Immature natural killer cell (primary cell): ENCODE results near the gene BUB1. TPM values are rescaled to one million over a fixed set of nuclear protein-coding genes. Genes with fewer than 3 reads are reported as not detected.
"Not testable (repeated sequence)": the region's sequence is repeated elsewhere in the genome, so short reads cannot be mapped to it uniquely, and the experiment has no call there.

Source experiments
- DNase-seq, 3 donors: peaks; one replicate each; pipeline ENCODE4 v3.0.0; 2022; ENCODE audit warnings: mixed read lengths in 1 of 3
- H3K27ac Mint-ChIP-seq, 6 donors: one replicate each; pipeline ENCODE4 v1.8.0; 2020; ENCODE audit warnings: mixed read lengths in 6 of 6, mild to moderate bottlenecking in 5 of 6, inconsistent platforms in 4 of 6, moderate library complexity in 3 of 6
- H3K27me3 Mint-ChIP-seq, 3 donors: one replicate each; pipeline ENCODE4 v1.8.0; 2020 to 2021; ENCODE audit warnings: low read depth in 3 of 3, mild to moderate bottlenecking in 3 of 3, mixed read lengths in 3 of 3, moderate library complexity in 3 of 3, inconsistent platforms in 1 of 3
- H3K36me3 Mint-ChIP-seq, 3 donors: one replicate each; pipeline ENCODE4 v1.8.0; 2020; ENCODE audit warnings: mixed read lengths in 3 of 3, inconsistent platforms in 2 of 3, mild to moderate bottlenecking in 2 of 3
- H3K4me1 Mint-ChIP-seq, 2 donors: one replicate each; pipeline ENCODE4 v1.8.0; 2020; ENCODE audit warnings: inconsistent platforms in 2 of 2, mild to moderate bottlenecking in 2 of 2, mixed read lengths in 2 of 2, moderate library complexity in 1 of 2
- H3K4me3 Mint-ChIP-seq, 5 donors: one replicate each; pipeline ENCODE4 v1.8.0; 2020; ENCODE audit warnings: mild to moderate bottlenecking in 5 of 5, mixed read lengths in 5 of 5, inconsistent platforms in 3 of 5, moderate library complexity in 3 of 5
- H3K9me3 Mint-ChIP-seq, 6 donors: one replicate each; pipeline ENCODE4 v1.8.0; 2020; ENCODE audit warnings: mild to moderate bottlenecking in 6 of 6, mixed read lengths in 6 of 6, inconsistent platforms in 4 of 6, moderate library complexity in 3 of 6
- polyA plus RNA-seq, 3 donors: library from polyadenylated mRNA; unstranded; fragments of 300-500 nt; fragmentation: Illumina TruSeq; gene quantifications; one replicate each; pipeline ENCODE4 v1.2.3, GENCODE V29; 2021

BUB1 gene
- polyA plus RNA-seq, 3 donors from 2014 or later: 0.30 to 1.2 (median 0.35) TPM

DNA sequence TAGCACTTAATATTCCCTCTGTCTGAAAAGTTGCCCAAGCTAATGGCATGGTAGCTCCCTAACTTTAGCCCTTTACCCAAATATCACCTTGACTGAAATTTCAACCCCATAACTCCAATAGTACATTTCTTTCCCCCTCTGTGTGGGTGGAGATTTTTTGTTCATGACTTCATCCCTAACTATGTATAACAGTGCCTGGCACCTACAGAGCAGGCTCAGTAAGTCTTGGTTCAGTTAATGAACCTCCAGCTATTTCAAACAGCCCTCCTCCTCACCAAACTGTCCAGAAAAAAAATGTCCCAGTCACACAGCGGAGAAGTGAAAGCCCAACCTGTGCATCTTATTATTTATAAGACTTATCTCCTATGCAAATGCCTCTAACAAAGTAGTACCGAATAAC is 18.6 kb downstream of the BUB1 start:
- no peak overlapping the region for H3K4me3 Mint-ChIP-seq

DNA sequence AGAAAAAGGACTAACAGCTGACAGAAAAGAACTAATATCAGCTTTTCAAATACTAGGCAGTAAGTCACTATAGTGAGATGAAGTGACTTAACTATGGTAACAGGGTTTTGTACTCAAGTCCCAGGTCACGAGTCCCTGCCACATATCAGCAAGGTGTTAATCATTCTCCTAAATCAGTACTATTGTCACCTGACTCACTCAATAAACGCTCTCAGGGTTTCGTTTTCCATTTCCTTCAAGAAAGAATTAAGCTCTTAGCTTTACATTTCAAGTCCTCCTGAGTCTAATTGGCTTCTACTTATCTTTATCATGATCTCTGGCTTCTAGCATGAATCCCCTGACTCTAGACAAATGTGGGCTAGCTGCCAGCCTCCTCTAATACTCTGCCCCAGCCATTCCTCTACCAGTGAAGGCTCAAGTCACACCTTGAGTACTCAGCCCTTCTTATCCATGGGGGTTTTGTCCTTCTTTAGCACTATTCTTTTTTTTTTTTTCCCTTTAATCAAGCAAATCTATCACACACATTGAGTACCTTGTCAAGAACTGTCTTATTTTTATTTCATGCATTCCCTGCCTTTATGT is 20.0 kb downstream of the BUB1 start:
- H3K9me3 Mint-ChIP-seq: no peaks in the 10 kb centered on the region
- H3K4me1 Mint-ChIP-seq: peaks cover 11 to 12% of the 10 kb centered on the region in 2 donors
- H3K36me3 Mint-ChIP-seq: peaks cover 0 to 9% (median 3%) of the 10 kb centered on the region in 3 donors
- peak overlapping the region in 1 of 5 donors; percentile 7 for H3K4me3 Mint-ChIP-seq
- peaks cover 0 to 5% (median 5%) of the 10 kb centered on the region in 3 donors for H3K27me3 Mint-ChIP-seq
- DNase-seq: peak; percentile 6 to 14 (median 10)
- H3K27ac Mint-ChIP-seq: peak overlapping the region in 3 of 6 donors; percentile 26 to 76 (median 58)

More for the DNA sequence above, 18.6 kb downstream of the BUB1 start:
- H3K4me1 Mint-ChIP-seq: peaks cover 11 to 12% of the 10 kb centered on the region in 2 donors
- no peak overlapping the region for H3K27ac Mint-ChIP-seq
- H3K27me3 Mint-ChIP-seq: peaks cover 0 to 5% (median 4%) of the 10 kb centered on the region in 3 donors
- H3K36me3 Mint-ChIP-seq: peaks cover 0 to 6% (median 6%) of the 10 kb centered on the region in 3 donors
- H3K9me3 Mint-ChIP-seq: no peaks in the 10 kb centered on the region
- no peak for DNase-seq

DNA sequence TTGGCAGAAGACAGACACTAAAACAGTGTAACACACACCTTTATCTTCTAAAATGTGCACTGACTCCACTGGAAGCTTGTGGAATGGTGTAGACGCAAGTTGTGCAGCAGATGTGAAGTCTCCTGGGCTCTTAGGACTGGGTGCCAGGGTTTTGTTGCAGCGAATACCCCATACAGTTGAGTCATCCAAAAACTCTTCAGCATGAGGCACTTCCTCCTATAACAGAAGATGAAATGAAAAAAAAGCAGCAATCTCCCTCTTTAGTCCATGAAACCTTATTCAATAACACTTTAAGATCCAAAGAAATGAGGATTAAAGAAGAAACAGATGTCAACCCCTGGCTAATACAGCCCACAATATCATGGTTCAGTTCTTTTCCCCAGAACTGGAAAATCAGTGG is 22.2 kb downstream of the BUB1 start:
- peaks cover 0 to 11% (median 3%) of the 10 kb centered on the region in 3 donors for H3K36me3 Mint-ChIP-seq
- H3K4me1 Mint-ChIP-seq: peaks cover 11 to 12% of the 10 kb centered on the region in 2 donors
- no peaks in the 10 kb centered on the region for H3K9me3 Mint-ChIP-seq
- H3K27ac Mint-ChIP-seq: no peak overlapping the region
- H3K27me3 Mint-ChIP-seq: peaks cover 0 to 6% (median 5%) of the 10 kb centered on the region in 3 donors
- DNase-seq: no peak
- H3K4me3 Mint-ChIP-seq: no peak overlapping the region

DNA sequence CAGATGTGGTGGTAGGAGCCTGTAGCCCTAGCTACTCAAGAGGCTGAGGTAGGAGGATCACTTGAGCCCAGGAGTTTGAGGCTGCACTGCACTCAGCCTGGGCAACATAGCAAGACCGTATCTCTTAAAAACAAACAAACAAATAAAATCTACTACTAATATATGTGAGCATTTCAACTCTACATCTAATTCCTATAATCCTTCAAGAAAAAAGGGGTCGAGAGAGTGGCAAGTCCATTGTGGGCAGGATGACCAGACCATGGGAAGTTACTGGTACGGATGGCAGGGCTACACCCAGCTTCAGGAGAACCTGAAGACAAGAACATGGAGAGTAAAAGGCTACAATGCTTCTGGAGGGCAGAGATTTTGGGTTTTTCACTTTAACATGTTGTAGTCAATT is 24.0 kb downstream of the BUB1 start:
- H3K9me3 Mint-ChIP-seq: no peaks in the 10 kb centered on the region
- H3K27me3 Mint-ChIP-seq: peaks cover 0 to 6% (median 5%) of the 10 kb centered on the region in 3 donors
- DNase-seq: no peak
- H3K4me1 Mint-ChIP-seq: peaks cover 11 to 12% of the 10 kb centered on the region in 2 donors
- H3K36me3 Mint-ChIP-seq: peaks cover 0 to 11% (median 3%) of the 10 kb centered on the region in 3 donors
- H3K4me3 Mint-ChIP-seq: no peak overlapping the region
- no peak overlapping the region for H3K27ac Mint-ChIP-seq

DNA sequence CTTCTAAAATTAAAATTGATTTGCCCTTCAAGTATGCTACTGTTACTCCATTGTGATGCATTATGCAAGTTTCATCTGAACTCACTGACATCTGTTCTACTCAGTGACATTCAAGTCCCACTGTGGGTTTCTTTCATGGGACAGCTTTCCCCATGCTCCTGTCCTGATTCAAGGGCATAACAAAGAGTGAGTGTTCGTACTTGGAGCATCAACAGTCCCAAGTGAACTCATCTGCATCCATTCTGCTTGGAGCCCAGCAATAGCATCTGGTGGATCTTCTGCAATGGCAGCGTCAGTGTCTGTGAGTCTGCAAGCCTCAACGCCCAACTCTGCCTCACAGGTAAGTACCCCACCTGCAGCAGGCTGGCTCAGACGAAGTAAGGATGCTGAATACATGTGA is 27.5 kb downstream of the BUB1 start:
- H3K27me3 Mint-ChIP-seq: peaks cover 0 to 2% (median 0%) of the 10 kb centered on the region in 3 donors
- H3K9me3 Mint-ChIP-seq: no peaks in the 10 kb centered on the region
- DNase-seq: no peak
- H3K4me3 Mint-ChIP-seq: no peak overlapping the region
- H3K36me3 Mint-ChIP-seq: peaks cover 0 to 7% (median 0%) of the 10 kb centered on the region in 3 donors
- no peak overlapping the region for H3K27ac Mint-ChIP-seq
- no peaks in the 10 kb centered on the region for H3K4me1 Mint-ChIP-seq

DNA sequence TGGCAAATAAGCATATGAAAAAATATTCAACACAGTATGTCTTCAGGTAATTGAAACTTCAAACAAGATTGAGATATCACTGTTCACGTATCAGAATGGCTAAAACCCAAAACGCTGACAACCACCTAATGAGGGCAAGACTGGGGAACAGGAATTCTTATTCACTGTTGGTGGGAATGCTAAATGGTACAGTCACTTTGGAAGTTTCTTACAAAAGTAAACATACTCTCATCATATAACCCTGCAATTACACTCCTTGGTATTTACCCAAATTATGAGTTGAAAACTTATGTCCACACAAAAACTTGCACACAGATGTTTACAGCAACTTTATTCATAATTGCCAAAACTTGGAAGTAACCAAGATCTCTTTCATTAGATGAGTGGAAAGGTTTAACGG is 30.1 kb downstream of the BUB1 start:
- no peak for DNase-seq
- peaks cover 0 to 3% (median 2%) of the 10 kb centered on the region in 3 donors for H3K36me3 Mint-ChIP-seq
- H3K27me3 Mint-ChIP-seq: no peaks in the 10 kb centered on the region
- H3K27ac Mint-ChIP-seq: no peak overlapping the region
- no peaks in the 10 kb centered on the region for H3K4me1 Mint-ChIP-seq
- no peak overlapping the region for H3K4me3 Mint-ChIP-seq
- no peaks in the 10 kb centered on the region for H3K9me3 Mint-ChIP-seq

DNA sequence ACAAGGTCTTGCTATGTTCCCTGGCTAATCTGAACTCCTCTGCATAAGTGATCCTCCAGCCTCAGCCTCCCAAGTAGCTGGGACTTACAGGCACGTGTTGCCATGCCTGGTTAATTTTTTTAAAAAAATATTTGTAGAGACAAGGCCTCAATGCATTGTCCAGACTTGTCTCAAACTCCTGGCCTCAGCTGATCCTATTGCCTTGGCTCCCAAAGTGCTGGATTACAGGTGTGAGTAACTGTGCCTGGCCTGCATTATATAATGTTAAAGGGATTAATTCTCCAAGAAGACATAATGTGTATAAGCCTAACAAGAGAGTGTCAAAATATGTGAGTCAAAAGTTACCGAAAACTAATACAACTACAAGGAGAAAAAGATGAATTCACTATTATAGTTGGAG is 32.2 kb downstream of the BUB1 start:
- Mint-ChIP-seq H3K4me1 (no peaks in the 10 kb centered on the region), H3K4me3 (no peak overlapping the region), H3K27me3 (no peaks in the 10 kb centered on the region), H3K27ac (no peak overlapping the region), H3K36me3 (peaks cover 0 to 3% (median 3%) of the 10 kb centered on the region in 3 donors), H3K9me3 (no peaks in the 10 kb centered on the region)
- no peak for DNase-seq

DNA sequence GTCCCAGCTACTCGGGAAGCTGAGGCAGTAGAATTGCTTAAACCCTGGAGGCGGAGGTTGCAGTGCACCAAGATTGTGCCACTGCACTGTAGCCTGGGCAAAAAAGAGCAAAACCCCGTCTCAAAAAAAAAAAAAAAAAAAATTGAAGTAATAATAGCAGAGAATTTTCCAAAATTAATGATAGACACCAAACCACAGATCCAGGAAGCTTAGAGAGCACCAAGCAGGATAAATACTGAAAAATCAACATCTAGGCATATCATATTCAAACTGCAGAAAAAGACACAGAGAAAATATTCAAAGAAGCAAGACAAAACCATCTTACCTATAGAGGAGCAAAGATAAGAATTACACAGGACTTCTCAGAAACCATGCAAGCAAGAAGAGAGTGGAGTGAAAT is 33.5 kb downstream of the BUB1 start:
- H3K4me3 Mint-ChIP-seq: no peak overlapping the region

DNA sequence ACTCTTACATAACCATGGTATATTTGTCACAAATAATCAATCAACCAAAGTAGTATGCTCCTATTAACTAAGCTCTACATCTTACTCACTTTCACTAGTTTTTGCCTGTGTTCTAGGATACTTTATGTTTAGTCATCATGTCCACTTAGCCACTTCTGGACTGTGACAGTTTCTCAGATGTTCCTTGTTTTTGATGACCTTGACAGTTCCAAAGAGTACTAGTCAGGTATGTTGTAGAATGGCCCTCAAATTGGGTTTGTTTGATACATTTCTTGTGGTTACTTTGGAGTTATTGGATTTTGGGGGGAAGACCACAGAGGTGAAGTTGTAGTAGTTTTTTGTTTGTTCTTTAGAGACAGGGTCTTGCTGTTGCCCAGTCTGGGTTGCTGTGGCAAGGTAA is 35.5 kb downstream of the BUB1 start:
- no peaks in the 10 kb centered on the region for H3K27me3 Mint-ChIP-seq
- H3K4me1 Mint-ChIP-seq: no peaks in the 10 kb centered on the region
- no peaks in the 10 kb centered on the region for H3K9me3 Mint-ChIP-seq
- no peak overlapping the region for H3K4me3 Mint-ChIP-seq
- H3K27ac Mint-ChIP-seq: no peak overlapping the region
- DNase-seq: no peak
- H3K36me3 Mint-ChIP-seq: peaks cover 0 to 3% (median 3%) of the 10 kb centered on the region in 3 donors

More for the DNA sequence above, 33.5 kb downstream of the BUB1 start:
- no peak for DNase-seq
- no peaks in the 10 kb centered on the region for H3K4me1 Mint-ChIP-seq
- H3K9me3 Mint-ChIP-seq: no peaks in the 10 kb centered on the region
- no peaks in the 10 kb centered on the region for H3K27me3 Mint-ChIP-seq
- peaks cover 0 to 3% (median 3%) of the 10 kb centered on the region in 3 donors for H3K36me3 Mint-ChIP-seq
- H3K27ac Mint-ChIP-seq: no peak overlapping the region

DNA sequence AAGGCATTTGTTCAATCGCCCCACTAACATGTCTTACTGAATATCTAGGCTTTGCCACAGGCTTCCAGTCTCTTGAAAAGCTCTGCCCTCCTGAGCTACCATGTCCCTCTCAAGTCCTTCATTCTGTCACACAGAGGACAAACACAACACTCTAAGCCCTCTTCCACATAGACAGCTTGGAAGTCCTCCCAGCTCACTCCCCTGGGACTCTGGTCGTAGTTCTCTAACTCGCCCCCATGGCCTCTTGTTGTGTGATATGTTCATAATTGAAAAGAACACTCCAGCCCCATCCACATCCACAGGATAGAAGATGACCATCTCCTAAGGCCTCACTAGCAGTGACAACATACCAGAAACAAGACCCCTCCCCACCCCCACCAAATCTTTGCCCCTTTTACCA is 37.9 kb downstream of the BUB1 start:
- no peaks in the 10 kb centered on the region for H3K27me3 Mint-ChIP-seq
- H3K27ac Mint-ChIP-seq: peak overlapping the region in 1 of 6 donors; percentile 65
- H3K4me3 Mint-ChIP-seq: no peak overlapping the region
- no peak for DNase-seq
- H3K9me3 Mint-ChIP-seq: no peaks in the 10 kb centered on the region
- no peaks in the 10 kb centered on the region for H3K4me1 Mint-ChIP-seq
- H3K36me3 Mint-ChIP-seq: peaks cover 0 to 3% (median 3%) of the 10 kb centered on the region in 3 donors

DNA sequence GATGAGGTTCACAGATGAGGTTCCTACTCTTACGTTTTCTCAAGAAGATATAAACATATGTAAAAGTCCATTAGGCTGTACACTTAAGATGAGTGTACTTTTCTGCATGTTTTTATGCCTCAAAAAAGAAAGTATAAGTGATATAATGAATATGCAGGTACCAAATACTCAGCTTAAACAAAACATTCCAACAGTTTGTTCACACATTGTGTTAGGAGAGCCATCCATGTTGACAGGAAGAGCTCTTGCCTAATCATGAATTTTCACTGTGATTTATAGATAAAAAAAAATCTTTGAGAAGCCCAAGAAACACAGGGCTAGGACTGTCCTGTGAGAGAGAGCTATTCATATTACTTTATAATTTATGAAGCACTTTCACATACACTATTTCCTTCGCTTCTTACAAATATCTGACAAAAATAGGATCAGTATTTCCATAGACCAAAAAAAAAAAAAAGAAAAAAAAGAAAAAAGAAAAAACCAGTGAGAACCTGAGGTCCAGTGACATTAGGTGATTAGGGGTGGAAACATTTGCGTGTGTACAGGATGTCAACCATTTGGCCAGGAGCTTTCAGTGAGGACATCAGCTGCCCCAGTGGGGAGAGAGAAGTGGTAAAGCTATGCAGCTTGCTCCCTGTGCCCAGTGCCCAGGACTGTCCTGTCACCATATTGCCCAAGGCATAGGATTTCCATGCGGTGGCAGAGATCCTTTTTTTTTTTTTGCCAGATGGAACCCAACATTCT is 38.7 kb downstream of the BUB1 start:
- H3K9me3 Mint-ChIP-seq: no peaks in the 10 kb centered on the region
- no peak overlapping the region for H3K27ac Mint-ChIP-seq
- H3K4me3 Mint-ChIP-seq: no peak overlapping the region
- peaks cover 0 to 6% (median 3%) of the 10 kb centered on the region in 3 donors for H3K36me3 Mint-ChIP-seq
- H3K4me1 Mint-ChIP-seq: no peaks in the 10 kb centered on the region
- no peak for DNase-seq
- no peaks in the 10 kb centered on the region for H3K27me3 Mint-ChIP-seq

DNA sequence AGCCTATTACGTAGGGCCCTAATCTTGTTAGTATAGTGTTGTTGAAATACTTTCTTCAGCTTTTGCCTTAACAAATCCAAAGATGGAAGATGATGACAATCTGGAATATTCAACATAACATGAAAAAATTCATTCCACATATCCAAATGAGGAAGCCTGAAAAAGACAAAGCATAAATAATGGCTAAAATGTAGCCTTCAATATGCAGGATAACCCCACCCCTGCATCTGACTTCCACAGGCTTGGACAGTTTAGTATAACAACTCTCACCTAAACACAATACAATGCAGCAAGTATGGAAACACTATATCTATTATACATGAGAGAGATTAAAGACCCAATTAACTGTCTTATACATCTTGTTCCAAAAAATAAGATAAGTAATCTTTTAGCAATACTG is 39.9 kb downstream of the BUB1 start:
- Mint-ChIP-seq H3K4me3 (no peak overlapping the region), H3K27ac (no peak overlapping the region), H3K27me3 (no peaks in the 10 kb centered on the region), H3K4me1 (no peaks in the 10 kb centered on the region), H3K36me3 (peaks cover 0 to 6% (median 1%) of the 10 kb centered on the region in 3 donors), H3K9me3 (no peaks in the 10 kb centered on the region)
- no peak for DNase-seq

DNA sequence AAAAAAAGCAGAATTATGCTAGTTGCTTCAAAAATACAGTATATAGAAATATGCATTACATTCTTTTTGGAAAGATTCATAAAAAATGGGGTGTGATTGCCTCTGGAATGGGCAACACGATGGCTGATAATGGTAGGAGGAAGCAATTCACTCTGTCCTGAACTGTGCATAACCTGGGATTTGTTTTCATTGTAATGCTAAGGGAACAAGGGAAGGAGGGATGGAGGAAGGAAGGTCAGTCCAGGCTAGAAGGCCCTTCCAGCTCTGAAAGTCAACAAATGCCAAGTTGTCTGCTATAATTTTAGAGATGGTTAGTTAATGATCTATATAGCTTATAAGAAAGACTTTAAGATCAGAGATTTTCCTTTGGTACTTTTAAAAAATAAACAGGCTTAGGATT is 40.8 kb downstream of the BUB1 start:
- no peak overlapping the region for H3K27ac Mint-ChIP-seq

DNA sequence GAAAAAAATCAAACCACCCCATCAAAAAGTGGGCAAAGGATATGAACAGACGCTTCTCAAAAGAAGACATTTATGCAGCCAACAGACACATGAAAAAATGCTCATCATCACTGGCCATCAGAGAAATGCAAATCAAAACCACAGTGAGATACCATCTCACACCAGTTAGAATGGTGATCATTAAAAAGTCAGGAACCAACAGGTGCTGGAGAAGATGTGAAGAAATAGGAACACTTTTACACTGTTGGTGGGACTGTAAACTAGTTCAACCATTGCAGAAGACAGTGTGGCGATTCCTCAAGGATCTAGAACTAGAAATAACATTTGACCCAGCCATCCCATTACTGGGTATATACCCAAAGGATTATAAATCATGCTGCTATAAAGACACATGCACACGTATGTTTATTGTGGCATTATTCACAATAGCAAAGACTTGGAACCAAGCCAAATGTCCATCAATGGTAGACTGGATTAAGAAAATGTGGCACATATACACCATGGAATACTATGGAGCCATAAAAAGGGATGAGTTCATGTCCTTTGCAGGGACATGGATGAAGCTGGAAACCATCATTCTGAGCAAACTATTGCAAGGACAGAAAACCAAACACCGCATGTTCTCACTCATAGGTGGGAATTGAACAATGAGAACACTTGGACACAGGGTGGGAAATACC is 41.8 kb downstream of the BUB1 start:
- H3K4me1 Mint-ChIP-seq, H3K36me3 Mint-ChIP-seq, H3K27ac Mint-ChIP-seq, H3K4me3 Mint-ChIP-seq, H3K27me3 Mint-ChIP-seq, DNase-seq, H3K9me3 Mint-ChIP-seq: not testable (repeated sequence)

More for the DNA sequence above, 40.8 kb downstream of the BUB1 start:
- no peak for DNase-seq
- Mint-ChIP-seq H3K9me3 (no peaks in the 10 kb centered on the region), H3K4me1 (no peaks in the 10 kb centered on the region), H3K36me3 (peaks cover 0 to 6% (median 0%) of the 10 kb centered on the region in 3 donors), H3K27me3 (no peaks in the 10 kb centered on the region), H3K4me3 (no peak overlapping the region)
